GM13976 (cell line): ENCODE data around the gene GNAS.

ENCODE experiments used
- DNase-seq: peaks from one replicate; pipeline ENCODE4 v3.0.0; 2012; ENCODE audit warnings: low spot score
- in situ Hi-C: fragments of 300-500 bp; cut with MboI; formaldehyde crosslinking; loops from one replicate; pipeline ENCODE4 v1.12.0; 2022; ENCODE audit warnings: low sequenced_read_pairs, mixed read lengths, inconsistent platforms; ENCODE audit not compliant: unreplicated experiment
- TF ChIP-seq, protein P1 (sequence below): IDR thresholded peaks from 2 replicates; pipeline ENCODE4 v1.5.1; 2012; ENCODE audit warnings: borderline replicate concordance, mild to moderate bottlenecking; ENCODE audit not compliant: insufficient read depth; ENCODE audit errors: extremely low read depth, missing control alignments, control extremely low read depth

The GNAS gene

DNA sequence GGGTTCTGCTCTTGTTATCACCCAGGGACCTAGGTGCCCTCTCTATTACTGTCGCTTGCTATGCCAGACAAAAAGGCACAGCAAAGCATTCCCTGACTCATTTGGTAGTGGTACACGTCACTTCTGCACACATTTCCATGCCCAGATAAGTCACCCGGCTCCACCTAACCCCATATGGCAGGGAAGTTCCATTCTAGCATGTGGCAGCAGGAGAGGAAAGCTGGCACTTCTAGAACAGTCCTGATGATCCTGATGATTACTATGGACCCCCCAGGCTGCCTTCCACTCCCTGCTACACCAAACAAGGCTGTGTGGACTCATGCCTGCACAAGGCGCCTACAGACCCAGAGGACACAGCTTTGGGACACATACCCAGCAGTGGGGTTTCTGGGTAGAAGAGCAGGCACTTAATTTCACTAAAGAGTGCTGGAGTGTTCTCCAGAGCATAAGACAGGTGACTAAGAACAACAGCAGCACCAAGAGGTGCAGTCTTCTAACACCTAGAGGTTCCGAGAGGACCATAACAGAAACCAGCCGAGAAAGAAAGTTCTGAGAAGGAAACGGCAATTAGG lies 75.1 kb downstream of the GNAS start:
- no peak for DNase-seq
- in situ Hi-C loops = no loop called here
- TF ChIP-seq, protein P1, sequence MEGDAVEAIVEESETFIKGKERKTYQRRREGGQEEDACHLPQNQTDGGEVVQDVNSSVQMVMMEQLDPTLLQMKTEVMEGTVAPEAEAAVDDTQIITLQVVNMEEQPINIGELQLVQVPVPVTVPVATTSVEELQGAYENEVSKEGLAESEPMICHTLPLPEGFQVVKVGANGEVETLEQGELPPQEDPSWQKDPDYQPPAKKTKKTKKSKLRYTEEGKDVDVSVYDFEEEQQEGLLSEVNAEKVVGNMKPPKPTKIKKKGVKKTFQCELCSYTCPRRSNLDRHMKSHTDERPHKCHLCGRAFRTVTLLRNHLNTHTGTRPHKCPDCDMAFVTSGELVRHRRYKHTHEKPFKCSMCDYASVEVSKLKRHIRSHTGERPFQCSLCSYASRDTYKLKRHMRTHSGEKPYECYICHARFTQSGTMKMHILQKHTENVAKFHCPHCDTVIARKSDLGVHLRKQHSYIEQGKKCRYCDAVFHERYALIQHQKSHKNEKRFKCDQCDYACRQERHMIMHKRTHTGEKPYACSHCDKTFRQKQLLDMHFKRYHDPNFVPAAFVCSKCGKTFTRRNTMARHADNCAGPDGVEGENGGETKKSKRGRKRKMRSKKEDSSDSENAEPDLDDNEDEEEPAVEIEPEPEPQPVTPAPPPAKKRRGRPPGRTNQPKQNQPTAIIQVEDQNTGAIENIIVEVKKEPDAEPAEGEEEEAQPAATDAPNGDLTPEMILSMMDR = no peak

GRCh38 chr20:58930496-58930895 lies 78.0 kb downstream of the GNAS start:
- in situ Hi-C loops = no loop called here
- TF ChIP-seq, protein P1 = no peak
- DNase-seq = no peak

- in situ Hi-C loops = no loop called here
- DNase-seq = no peak
- TF ChIP-seq, protein P1 = no peak
These were observed 79.7 kb downstream of the GNAS start for GRCh38 chr20:58932170-58932569.

- in situ Hi-C loops = no loop called here
- DNase-seq = no peak
These were observed 85.6 kb downstream of the GNAS start for GRCh38 chr20:58938078-58938477.

DNA sequence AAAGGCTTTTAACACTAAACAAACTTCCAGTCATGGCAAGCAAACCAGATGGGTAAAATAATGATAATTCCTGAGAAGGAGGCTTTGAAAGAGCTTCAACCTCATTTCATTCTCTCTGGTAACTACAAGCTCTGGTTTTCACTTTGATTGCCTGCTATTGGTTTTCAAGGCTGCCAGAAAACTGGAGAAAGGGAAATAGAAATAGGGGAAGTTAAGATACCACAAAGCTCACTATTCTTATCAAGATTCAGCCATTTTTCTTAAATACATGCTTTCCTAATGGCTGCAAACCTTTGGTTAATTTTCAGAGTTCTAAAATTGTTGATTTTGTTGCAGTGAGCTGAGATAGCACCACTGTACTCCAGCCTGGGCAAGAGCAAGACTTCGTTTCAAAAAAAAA lies 86.0 kb downstream of the GNAS start:
- TF ChIP-seq, protein P1 = no peak
- DNase-seq = no peak
- in situ Hi-C loops = no loop called here

More at GRCh38 chr20:58938078-58938477, 85.6 kb downstream of the GNAS start:
- TF ChIP-seq, protein P1 = no peak

DNA sequence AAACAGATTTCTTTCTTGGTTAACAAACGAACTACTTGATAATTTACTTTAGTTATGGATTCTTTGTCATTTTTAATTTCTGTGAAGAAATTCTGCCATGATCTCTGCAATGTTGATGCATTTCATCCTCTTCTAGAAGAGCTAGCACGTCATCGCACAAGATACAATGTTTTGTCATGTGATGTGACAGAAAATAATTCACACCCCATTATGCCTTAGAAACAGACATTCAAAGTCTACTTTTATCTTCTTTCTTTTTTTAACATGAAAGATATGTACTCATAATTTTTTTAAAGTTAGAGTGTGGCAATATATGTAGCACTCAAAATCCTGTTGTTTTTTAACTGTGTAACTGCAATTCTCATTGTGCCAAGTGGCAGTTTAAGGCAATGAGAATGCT lies 89.0 kb downstream of the GNAS start:
- TF ChIP-seq, protein P1 = no peak
- DNase-seq = no peak
- in situ Hi-C loops = no loop called here

DNA sequence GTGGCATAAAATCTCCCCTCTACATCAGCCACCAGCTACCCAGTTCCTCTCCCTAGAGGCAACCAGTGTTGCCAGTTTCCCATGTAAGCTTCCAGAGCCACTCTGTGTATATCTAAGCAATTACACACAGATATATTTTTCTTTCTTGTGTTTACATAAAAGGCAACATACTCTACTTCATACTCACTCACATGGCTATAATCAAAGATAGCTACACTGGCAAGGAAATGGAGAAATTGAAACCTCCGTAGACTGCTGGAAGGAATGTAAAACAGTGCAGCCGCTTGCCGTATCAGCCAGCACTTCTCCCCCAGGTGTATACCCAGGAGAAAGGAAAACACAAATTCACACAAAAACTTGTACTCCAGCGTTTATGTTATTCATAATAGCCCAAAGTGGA lies 90.0 kb downstream of the GNAS start:
- in situ Hi-C loops = no loop called here
- TF ChIP-seq, protein P1 = no peak
- no peak for DNase-seq
